Right ventricle myocardium superior (tissue), 1 donor: ENCODE data around the gene SSR3. TPM values are rescaled to one million over a fixed set of nuclear protein-coding genes. Genes with fewer than 3 reads are reported as not detected.
"Not testable (repeated sequence)": the region's sequence is repeated elsewhere in the genome, so short reads cannot be mapped to it uniquely, and the experiment has no call there.

ENCODE experiments used
- ATAC-seq: fragments of 200-7000 bp; cut with Tn5 transposase; one replicate; pipeline ENCODE4 v1.9.1; 2020; ENCODE audit warnings: mild to moderate bottlenecking; ENCODE audit not compliant: poor library complexity
- DNase-seq: peaks from one replicate; pipeline ENCODE4 v3.0.0-alpha.2; 2020
- intact Hi-C: fragments of 100-400 bp; cut with DNase I; formaldehyde crosslinking; loops from one replicate; pipeline ENCODE4 v1.11.2; 2022
- long read RNA-seq: library from polyadenylated mRNA; unstranded; transcript quantifications from one replicate; pipeline ENCODE4 v2.0.0, GENCODE V29; 2021
- total RNA-seq: library from RNA; stranded (reverse); fragmentation: NEBNext Ultra II Directional; extraction: Animal tissue kit (Norgen Biotek cat#: 25700); gene quantifications from one replicate; pipeline ENCODE4 v1.2.1, GENCODE V29; 2021
- donor health status: DM: no; HTN: yes; CAD: no; lungs with severe emphysema.

Gene SSR3
- total RNA-seq, result 192 TPM
- long read RNA-seq, transcript SSR3-201 (5 exons, 3,716 nt), result major isoform, 181 of 206 reads
- long read RNA-seq, partial matches to known transcripts, result 0 of 206 reads
- long read RNA-seq, other reads (novel, unspliced or antisense), result 21 of 206 reads

DNA sequence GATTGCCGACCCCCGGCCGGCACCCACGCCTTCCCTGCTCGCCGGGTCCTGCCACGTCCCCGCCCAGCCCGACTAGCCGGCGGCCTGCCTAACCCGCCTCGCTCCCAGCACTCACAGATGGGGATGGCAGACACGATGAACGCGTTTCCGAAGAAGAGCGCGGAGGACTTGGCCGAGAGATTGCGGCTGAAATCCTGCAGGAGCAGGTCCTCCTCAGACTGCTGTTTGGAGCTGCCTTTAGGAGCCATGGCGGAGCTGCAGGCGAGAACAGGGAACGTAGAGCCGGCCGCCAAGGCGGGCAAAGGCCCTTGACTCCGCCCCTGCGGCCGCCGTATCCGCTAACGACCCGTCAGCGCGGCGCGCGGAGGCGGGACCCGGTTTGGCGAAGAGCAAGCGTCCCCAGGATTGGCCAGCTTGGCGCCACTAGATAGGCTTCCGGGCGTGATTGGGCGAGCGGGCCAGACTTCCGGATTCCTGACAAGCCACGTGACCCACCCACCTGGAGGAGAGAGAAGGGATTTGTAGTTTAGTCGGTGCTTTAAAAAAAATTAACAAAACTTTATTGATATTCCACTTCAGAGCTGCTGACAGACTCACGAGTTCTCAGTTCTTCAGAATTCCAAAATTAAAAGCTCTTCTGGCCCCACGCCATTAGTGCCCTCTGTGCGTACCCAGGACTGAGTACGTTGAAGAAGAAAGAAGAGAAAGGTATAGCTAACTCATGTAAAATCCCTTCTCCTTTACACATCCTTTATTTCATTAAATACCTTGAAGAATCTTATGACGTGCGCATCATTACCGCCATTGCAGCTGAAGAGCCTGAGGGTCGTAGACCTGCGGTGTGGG lies at the start of gene SSR3:
SSR3 (minus strand) TSS at position 276 of the 846 bp plus-strand sequence; CDS start at position 248, 28 bp downstream.
- ATAC-seq (peak; percentile 99), DNase-seq (peak; percentile 100)
- intact Hi-C loops, result loop anchor here (5.0 kb wide), 1 partner anchor 532 kb away; no protein-coding TSS in a partner anchor

DNA sequence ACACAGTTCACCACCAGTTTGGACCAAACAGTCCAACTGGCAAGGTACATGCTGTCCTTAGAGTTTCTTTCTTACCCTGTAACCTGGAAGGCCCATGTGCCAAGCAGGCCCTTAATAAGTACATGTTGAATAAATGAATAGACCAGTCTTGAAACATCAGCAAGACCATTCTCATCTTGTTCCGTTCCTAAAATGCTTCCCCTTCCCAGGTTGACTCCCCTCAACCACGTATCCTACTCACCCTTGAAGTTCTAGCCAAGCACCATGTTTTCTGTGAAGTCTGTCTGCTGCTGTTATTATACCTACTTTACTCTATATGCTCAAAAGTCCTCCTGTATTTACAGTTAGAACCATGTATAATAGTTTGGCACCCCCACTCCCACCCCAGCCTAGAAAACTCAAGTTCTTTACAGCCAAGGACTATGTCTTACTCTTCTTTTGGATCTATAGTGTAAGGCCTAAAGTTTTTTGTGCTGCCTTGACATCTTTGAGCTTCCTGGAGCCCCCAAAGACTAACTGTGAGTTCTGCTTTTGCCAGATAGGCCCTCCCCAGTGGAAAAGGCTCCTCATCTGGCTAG lies 49.2 kb upstream of the SSR3 start:
- intact Hi-C loops, result no loop called here
- ATAC-seq, result no peak
- DNase-seq, result peak; percentile 34

DNA sequence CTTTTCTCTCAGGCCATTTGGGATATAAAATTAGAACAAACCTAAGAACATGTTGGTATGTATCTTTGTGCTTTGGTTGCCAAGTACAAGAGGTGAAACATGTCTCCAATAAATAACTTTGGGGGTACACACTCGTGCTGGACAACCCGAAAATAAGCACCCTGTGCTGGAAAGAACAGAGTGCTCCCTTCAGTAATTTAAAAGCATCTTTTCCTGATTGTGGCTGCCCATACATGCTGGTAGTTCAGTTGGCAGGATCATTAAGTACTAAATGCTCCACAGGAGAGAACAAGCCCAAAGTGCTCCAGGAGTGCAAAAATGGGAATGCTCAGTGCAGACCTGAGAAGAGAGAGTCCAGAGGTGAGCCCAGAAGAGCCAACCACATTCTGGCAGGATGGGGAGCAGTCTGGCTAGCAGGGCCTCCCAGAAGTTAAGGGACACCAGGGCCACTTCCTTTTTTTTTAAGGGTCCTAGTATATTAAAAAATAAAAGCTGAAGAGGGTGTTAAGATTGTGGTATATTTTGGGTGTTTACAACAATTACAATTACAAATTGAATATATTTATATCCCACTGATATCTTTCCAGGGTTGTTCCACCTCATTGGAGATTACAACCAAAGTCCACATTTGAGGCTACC lies 48.6 kb upstream of the SSR3 start:
- ATAC-seq (peak; percentile 13), DNase-seq (no peak)
- intact Hi-C loops, result no loop called here

DNA sequence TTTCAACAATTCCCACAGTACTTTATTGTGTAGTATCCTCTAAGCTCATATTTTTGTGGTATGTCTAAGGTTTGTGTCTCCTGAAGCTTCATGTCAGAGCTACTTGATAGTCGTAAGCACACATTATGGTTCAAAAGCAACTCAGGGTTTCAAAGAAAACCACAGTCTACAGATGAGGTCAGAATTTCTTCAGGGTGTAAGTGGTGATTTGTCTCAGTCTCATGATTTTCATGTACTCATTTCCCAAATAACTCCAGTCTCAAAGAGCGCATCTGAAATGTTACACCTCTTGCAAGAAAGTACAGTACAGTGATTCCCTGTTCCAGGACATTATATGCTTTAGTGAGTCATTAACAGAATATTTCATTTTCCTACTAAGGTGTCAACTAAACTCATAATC lies 47.5 kb upstream of the SSR3 start:
- intact Hi-C loops, result no loop called here
- DNase-seq (no peak), ATAC-seq (no peak)

DNA sequence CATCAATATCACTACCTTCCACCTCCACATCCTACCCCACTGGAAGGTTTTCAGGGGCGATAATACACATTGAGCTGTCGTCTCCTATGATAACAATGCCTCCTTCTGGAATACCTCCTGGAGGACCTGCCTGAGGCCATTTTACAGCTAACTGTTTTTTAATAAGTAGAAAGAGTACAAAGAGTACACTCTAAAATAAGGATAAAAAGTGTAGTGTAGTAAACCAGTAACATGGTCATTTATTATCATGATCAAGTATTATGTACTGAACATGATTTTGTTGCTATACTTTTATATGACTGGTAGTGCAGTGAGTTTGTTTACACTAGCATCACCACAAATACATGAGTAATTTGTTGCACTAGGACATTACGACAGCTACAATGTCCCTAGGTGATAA lies 46.6 kb upstream of the SSR3 start:
- intact Hi-C loops, result no loop called here
- no peak for DNase-seq

DNA sequence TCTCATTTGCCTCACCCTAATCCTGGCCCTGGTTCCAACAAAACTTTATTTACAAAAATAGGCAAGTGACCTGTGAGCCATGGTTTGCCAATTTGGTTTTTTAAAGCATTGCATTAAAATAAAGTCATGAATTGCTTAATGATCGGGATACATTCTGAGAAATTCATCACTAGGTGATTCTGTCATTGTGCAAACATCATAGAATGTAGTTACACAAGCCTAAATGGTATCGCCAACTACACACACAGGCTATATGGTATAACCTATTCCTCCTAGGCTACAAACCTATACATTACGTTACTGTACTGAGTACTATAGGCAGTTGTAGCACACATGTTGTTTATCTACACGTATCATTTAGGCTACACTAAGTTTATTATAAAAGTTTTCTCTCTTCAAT lies 45.9 kb upstream of the SSR3 start:
- intact Hi-C loops, result no loop called here
- ATAC-seq (no peak), DNase-seq (no peak)

More for the DNA sequence above, 46.6 kb upstream of the SSR3 start:
- no peak for ATAC-seq

DNA sequence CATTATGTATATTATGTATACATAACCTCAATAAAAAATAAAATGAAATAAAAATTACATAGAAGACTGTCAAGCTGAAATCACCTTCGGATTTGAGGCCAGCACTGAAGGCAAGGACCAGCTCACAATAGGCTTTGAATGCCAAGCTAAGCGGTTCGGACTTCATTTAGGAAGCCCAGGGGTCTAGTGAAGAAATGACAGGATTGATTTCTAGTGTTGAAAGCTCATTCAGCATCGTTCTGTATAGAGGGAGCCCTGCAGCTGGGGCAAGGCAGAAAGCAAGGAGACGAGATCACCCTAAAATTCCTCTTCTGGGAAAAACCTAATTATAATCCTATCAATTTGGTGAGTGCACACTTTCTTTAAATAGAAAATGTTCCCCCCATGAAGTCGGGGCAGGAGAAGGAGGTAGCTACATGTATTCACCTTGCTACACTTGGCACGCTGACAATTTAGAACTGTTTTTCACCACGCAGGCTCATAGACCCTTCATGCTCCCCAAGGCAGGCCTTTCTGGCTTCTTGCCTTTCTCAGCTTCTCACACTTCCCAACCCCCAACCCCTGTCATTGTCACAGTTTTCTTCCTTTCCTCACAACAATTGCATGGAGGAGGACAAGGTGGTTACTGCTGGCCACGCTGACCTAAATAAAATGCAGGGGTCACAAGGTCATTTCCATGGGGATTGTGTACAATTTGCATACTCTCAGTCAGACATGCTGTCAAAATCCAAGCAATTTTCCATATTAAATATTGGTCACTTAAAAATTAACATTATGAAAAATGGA lies 44.4 kb upstream of the SSR3 start:
- intact Hi-C loops, result no loop called here
- DNase-seq, result no peak

DNA sequence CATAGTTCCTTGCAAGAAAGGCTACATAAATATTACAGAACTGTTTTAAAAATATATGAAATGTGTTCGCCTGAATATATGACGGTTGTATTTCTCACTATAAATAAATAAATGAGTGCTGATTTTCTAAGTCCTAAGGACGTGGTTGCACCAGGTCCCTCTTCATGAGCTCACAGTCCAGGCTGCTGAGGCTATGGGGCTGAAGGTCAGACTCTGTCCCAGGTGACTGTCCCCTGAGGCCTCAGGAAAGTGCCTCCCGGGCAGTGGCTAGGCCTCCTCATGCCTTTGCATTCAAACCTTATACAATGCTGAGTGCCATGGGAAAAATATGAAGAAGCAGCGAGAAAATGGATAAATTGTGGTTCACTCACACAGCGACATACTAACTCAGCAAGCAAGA lies 43.5 kb upstream of the SSR3 start:
- ATAC-seq (no peak), DNase-seq (no peak)
- intact Hi-C loops, result no loop called here

More for the DNA sequence above, 44.4 kb upstream of the SSR3 start:
- no peak for ATAC-seq

DNA sequence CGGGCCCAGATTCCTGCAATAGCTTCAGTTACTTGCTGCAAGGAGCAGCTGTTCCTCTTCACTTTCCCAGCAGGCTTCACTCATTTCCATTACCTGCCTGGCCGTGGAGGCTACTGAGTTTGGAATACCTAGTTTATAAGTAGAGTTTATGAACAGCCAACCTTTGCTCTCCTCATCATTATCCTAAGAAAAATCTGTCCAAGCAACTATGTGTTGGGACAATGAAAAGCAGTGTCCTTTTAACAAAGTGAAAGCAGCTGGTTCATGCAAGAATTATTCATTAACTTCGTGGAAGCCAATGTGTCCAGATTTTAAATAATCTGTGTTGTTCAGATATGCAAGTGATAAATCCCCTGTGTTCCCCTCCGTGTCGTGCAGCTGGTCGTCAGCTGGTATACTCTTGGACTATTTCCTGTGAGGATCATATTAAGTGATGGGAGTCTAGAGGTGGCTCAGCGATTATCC lies 39.3 kb upstream of the SSR3 start:
- intact Hi-C loops, result no loop called here
- ATAC-seq, result no peak
- DNase-seq, result no peak

DNA sequence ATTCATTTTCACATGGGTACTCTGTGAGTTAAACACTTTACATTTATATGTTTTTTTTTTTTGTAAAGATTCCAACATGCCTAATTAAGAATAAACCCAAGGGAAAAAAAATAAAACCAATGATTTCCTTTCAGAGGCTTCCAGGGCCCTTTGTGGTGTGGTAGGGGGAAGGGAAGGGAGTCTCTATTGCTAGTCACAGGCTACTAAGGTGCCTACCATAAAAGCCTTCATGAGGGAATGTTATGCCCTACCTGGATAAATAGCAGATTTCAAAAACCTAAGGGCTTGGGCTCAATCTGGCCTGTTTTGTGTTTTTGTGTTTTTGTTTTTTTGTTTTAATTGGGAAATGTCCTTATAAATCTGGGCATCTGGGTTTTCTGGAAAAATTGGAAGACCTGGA lies 38.9 kb upstream of the SSR3 start:
- DNase-seq (no peak), ATAC-seq (no peak)
- intact Hi-C loops, result no loop called here

DNA sequence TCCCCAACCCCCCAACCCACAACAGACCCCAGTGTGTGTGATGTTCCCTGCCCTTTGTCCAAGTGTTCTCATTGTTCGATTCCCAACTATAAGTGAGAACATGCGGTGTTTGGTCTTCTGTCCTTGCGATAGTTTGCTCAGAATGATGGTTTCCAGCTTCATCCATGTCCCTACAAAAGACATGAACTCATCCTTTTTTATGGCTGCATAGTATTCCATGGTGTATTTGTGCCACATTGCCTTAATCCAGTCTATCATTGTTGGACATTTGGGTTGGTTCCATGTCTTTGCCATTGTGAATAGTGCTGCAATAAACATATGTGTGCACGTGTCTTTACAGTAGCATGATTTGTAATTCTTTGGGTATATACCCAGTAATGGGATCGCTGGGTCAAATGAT lies 34.9 kb upstream of the SSR3 start:
- ATAC-seq, DNase-seq, intact Hi-C loops: not testable (repeated sequence)

DNA sequence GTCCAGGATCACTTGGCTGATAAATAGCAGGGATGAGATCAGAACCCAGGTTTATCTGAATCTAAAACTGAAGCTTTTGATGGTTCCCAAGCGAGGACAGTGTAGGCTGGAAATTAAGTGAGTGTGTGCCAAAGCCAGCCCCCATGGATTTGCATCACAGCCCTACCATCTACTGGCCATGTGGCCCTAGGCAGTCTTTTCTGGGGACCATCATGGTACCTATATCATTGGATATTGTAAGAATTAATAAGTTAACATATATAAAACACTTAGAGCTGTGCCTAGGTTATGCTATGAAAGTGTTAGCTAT lies 32.8 kb upstream of the SSR3 start:
- DNase-seq, result no peak
- ATAC-seq, result peak; percentile 34
- intact Hi-C loops, result no loop called here

DNA sequence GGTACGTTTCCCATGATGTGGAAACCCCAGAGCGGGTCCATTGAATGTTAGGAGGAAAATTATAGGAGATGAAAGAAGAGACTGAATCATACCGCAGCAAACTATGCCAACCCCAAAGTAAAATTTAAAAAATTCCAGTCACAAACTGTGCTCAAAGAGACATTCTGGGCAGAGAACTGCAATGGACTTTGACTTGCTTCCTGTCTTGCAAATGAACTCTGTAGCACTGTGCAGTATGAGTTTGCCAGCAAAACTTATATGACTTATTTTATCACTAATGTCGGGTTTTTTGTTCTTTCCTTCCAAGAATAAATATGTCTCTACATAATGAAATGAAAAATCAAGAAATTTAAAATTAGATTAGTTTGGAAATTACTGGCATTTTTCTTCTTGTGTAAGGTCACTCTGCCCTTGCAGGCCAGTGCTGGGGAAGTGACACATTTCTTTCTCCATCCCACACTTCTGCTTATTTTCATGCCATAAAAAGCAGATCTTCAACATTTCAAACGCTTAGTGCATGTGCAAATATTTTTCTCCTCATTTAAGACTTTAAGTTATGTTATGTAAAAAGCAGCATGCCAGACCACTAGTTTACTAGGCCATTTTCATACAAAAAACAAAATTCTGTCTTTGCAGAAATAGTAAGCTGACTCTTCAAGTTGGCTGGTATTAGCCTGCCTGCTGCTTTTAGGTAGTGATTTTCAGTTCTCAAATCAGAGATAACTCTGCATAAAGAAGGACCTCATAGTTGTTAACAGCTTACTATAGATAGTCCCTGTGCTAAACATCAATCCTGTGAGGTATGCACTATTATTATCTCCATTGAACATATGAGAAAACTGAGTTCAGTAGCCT lies 32.2 kb upstream of the SSR3 start:
- ATAC-seq (peak; percentile 56), DNase-seq (no peak)
- intact Hi-C loops, result no loop called here

DNA sequence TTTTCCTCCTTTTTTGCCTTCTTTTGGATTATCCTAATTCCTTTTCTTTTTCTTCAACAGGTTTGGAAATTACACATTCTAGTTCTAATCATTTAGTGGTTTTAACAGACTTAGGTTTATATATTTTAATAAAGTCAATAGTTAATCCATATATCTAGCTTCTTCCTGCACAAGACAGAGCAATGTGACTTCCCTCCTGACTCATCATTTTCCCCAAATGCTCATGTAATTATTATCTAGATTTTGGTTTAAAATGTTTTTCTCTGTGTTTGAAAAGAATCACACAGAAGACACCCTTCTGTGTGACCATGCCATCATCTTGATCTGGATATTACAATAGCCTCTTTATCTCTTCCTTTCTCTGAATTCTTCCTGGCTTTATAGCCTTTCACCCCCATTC lies 28.6 kb upstream of the SSR3 start:
- no peak for DNase-seq
- intact Hi-C loops, result no loop called here
- no peak for ATAC-seq

DNA sequence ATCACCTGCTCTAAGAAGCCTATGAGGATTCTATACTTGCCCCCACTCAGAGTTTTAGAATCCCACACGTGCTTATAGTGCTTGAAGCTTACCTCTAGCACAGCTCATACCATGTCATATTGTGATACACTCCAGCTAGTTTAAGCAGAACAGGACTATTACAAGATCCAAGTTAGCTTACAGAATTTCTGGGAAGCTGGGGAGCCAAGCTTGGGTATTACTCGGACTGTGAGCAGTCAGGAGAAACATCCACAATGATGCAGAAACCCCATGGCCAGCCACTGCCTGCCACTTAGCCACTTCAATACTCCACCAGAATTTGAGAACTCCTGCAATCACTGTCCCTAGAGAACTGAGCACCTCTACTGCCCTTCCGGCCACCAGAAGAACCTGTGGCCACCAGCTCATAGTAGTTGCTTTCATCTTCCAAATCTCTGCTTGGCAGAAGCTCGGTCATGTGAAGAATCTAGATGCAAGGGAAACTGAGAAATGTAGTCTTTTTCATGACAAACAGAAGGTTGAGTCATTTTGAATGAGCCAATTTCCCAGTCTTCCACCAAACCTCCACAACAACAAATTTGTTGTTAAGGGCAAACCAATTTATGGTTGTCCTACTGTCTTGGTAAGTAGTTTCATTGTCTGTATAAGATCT lies 27.7 kb upstream of the SSR3 start:
- intact Hi-C loops, result no loop called here
- ATAC-seq (no peak), DNase-seq (no peak)

DNA sequence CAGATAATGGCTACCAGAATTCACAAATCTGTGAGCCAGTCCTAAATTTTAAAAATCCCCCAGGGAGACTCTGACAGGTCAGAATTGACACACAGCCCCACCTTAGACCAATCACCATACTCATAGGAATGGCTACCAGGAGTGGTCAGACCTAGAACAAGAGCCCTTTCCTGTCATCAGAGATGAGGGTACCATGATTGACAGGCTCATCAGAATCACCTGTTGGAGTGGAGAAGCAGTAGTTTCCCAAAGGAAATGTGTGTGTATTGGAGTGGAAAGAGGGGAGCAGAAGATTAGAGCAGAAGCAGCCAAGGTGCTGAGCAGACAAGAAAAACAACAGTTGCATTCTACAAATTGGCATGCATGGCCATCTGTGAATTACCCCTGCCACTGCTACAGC lies 27.0 kb upstream of the SSR3 start:
- ATAC-seq, result no peak
- intact Hi-C loops, result no loop called here
- DNase-seq, result no peak

DNA sequence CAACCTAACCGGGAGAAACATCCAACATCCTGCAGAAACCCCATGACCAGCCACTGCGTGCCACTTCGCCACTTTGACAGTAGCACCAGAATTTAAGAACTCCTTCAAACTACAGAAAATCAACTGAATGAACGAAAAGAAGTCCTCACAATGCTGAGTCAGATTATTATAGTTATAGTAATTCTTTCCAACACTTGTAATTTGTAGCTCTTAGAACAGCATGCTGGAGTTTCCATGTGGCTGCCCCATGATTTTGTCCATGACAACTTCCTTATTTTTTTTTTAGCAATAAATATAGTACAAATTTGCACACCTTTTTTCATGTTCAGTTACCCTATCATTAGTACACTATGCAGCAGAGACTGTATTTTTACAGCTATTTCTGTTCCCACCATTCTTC lies 26.1 kb upstream of the SSR3 start:
- intact Hi-C loops, result no loop called here
- ATAC-seq, result no peak
- DNase-seq, result no peak

DNA sequence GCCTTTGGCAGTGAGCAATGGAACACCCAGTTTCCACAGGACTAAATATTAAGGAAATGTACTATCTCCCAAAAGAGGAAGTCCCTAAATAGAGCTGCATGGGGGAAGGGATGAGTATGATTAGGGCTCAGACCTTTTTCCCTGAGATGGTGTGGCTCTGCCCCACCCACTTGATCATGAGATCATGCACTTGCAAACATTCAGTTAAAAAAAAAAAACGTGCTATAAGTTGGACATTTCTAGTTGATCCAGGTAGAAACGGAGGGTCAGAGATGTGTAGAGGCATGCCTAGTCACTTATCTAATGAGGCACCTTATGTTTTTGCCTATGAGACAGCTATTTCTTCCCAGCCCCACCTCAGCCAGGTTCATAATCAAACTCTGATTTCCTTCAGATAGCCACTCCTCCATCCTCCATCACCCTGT lies 24.5 kb upstream of the SSR3 start:
- peak; percentile 56 for ATAC-seq
- no peak for DNase-seq
- intact Hi-C loops, result no loop called here
